GM19463 (cell line): Measurements from ENCODE around the gene ZMYM4.

ENCODE experiments used
- ATAC-seq: cut with Tn5 transposase; IDR thresholded peaks from one replicate; pipeline ENCODE4 v1.9.1; 2021; ENCODE audit warnings: mild to moderate bottlenecking, moderate library complexity; ENCODE audit not compliant: unreplicated experiment

The ZMYM4 gene

DNA sequence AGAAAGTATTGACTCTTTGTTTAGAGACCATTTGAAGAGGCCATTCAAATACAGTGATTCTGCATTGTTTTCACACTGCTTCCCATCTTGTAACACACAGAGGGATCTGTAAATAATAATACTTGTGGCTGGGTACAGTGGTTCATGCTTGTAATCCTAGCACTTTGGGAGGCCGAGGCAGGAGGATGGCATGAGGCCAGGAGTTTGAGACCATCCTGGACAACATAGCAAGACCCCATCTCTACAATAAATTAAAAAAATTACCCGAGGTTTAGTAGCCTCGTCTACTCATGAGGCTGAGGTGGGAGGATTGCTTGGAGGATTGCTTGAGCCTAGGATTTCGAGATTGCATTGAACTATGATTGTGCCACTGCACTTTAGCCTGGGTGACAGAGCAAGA, 5.7 kb downstream of the ZMYM4 start:
- ATAC-seq = no peak

DNA sequence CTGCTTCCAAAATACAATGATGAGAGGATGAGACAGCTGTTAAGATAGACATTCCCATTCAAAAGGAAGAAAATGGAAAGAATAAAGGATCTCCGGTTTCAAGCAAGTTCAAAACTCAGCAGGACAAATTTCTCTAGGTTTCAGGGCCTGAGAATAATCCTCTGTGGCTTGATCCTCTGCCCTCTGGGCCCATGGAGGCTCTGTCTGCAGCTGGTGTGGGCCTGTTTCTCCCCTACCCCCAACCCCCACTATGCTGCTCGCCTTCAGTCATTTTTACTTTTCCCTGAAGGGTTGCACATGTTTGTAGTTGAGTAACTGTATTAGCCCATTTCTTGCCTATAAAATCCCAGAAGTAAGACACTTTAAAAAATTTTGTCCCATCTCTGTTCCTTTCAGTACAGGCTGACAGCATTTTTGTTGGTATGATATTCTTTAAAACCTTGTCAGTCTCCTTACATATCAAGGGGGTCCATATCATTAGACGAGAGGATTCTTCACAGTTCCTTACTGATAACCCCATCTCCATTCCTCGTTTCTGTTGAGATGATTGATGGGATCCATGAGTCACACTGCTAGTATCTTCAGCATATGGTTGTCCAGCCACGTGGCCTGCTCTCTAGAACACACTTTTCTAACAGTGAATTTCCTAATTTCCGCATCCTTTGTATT, 10.5 kb downstream of the ZMYM4 start:
- ATAC-seq = no peak

DNA sequence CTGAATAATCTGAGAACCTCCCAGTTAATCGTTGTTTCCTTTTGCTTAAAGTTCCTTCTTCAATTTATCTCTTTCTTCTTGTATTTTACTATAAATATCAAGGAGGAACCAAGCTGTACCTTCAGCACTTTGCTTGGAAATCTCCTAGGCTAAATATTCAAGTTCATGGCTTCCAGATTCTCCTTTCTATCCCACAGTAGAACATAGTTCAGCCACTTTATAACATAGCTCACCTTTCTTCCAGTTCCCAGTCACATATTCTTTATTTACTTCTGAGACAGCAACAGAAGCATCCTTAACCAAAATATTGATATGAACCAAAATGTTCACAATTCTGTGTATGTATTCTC, 11.0 kb downstream of the ZMYM4 start:
- ATAC-seq = no peak

DNA sequence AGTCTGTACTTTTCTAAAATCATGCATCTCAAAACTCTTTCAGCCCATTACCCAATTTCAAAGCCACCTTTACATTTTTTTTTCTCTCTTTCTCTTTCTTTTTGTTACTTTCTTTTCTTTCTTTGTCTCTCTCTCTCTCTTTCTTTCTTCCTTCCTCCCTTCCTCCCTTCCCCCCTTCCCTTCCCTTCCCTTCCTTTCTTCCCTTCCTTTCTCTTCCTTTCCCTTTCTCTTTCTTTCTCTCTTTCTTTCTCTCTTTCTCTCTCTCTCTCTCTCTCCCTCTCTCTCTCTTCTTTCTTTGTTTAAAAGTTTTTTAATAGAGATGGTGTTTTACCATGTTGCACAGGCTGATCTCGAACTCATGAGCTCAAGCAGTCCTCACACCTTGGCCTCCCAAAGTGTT, 11.5 kb downstream of the ZMYM4 start:
- no peak for ATAC-seq

DNA sequence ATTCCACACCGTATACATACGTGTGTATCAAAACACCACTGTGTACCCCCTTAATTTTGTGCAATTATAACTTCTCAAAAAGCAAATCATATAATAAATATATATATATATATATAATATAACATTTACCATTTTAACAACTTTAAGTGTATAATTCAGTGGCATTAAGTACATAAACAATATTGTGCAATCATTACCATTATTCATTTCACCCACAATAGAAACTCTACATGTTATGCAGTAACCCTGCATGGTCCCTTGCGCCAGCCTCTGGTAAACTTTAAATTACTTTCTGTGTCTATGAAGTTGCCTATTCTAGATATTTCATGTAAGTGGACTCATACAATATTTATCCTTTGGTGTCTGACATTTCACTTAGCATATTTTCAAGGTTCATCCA, 13.1 kb downstream of the ZMYM4 start:
- ATAC-seq = no peak

DNA sequence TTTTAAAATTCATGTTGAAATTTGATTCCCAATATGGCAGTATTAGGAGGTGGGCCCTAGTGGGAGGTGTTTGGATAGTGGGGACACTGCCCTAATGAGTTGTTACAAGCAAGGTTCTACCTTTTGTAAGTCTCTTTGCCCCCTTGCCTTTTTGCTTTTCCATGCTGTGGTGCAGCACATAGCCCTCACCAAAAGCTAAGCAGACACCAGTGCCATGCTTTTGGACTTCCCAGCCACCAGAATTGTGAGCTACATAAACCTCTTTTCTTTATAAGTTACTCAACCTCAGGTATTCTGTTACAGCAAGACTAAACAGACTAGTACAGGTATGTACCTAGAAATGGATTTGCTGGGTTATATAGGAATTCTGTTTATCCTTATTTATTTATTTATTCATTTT, 13.7 kb downstream of the ZMYM4 start:
- no peak for ATAC-seq

DNA sequence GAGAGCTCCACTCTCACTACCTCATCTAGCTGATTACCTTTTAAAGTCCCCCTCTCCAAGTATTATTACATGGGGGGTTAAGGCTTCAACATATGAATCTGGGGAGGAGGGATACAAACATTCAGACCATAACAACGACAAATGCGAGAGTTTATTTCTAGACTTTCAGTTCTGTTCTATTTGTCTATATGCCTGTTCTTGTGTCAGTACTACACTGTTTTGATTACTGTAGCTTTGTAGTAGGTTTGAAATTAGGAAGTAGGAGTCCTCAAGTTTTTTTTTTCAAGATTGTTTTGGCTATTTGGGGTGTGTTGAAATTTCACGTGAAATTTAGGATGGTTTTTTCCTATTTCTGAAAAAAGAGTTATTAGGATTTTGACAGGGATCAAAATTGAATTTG, 16.3 kb downstream of the ZMYM4 start:
- ATAC-seq = no peak

DNA sequence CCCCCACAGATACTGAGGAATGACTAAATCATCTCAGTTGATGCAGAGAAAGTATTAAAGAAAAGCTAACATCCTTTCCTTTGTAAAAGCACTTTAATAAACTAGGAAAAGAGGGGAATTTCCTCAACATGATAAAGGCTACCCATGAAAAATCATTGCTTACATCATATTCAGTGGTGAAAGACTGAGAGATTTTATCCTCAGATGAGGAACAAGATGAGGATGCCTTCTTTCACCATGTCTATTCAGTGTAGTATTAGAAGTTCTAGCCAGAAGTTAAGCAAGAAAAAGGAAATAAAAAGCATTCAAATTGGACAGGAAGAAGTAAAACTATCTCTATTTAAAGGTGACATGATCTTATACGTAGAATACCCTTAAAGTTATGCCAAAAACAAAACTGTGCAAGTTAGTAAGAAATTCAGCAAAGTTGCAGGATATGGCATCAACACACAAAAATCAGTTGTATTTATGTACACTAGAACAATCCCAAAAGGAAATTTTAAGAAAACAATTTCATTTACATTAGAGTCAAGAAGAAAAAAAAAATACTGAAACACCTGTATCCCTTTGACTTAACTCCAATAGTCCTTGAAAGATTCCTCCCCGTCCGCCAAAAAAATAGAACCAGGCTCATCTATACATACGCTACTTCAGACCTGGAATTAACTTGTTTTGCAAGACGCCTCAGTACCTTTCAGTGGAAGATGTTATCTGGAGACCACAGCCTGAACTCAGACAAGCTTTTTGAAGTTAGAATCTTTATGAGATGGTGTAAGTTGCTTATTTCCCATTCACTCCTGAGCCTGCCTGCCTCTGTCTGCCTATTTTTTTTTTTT, 17.5 kb downstream of the ZMYM4 start:
- no peak for ATAC-seq

DNA sequence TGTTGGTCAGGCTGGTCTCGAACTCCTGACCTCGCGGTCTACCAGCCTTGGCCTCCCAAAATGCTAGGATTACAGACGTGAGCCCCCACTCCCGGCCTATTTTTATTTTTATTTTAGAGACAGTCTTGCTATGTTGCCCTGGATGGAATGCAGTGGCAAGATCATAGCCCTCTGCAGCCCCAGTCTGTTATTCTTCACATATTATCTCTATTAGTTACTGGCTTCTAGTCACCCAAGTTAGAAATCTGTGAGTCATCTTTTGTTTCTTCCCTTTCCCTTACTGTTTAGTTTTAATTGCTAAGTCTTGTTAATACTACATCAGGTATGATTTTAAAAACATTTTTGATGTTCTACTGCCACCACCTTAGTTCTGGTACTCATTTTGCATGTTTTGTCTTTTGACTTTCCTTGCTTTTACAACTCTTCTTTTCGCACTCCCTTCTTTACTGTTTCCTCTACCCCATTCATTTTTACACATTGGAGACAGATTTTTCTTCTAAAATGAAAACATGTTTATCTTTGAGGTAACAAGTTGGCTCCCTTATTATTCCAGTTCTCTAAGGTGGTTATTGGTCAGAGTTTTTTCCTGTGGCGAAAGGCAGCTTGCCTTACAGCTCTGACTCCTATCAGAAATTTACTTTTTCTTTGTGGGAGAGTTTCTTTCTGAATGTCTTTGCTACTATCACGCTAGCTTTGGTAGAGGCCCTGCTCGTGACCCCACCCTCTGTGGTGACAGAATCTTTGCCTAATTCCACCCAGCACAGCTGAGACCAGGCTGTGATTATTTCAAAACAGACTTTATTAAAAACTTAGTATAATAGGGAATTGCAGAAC, 19.5 kb downstream of the ZMYM4 start:
- ATAC-seq = no peak

DNA sequence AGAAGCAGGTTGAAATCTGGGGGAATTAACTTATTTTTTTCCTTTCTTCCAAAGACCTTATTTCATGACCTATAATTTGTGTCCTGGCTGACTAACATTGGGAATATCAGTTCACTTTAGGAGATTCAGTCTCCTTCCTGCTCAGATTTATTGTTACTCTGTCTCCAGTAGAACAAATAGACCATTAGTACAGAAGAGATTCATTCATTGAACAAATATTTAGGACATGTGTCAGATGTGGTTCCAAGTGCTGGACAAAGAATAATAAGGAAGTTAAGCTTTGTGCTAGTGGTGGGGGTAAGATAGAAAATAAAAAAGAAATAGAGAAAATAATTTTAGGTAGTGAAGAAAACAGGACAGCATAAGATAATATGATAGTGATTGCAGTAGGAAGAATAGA, 20.3 kb downstream of the ZMYM4 start:
- no peak for ATAC-seq

DNA sequence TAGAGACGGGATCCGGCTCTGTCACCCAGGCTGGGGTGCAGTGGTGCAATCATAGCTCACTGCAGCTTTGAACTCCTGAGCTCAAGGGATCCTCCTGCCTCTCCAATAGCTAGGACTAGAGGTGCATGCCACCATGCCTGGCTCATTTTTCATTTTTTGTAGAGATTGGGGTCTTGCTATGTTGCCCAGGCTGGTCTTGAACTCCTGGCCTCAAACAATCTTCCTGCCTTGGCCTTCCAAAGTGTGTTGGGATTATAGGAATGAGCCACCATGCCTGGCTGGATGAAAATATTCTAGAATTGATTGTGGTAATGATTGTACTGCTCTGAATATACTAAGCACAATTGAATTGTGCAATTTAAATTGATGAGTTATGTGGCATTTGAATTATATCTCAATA, 21.9 kb downstream of the ZMYM4 start:
- ATAC-seq = no peak

DNA sequence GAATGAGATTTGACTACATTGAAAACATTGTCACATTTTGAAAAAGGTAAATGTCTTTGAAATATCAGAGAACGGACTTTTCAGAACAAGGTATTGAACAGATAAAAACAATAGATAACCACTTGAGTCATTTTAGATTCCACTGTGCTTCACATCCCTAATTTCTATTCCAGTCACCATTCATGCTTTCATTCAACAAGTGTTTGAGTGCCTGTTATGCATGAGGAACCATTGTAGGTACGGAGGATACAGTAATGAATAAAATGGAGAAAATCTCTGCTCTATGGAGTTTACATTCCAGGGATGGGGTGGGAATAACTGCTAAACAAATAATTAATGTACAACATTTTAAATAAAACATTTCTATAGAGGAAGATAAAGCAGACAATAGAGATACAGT, 26.3 kb downstream of the ZMYM4 start:
- no peak for ATAC-seq

DNA sequence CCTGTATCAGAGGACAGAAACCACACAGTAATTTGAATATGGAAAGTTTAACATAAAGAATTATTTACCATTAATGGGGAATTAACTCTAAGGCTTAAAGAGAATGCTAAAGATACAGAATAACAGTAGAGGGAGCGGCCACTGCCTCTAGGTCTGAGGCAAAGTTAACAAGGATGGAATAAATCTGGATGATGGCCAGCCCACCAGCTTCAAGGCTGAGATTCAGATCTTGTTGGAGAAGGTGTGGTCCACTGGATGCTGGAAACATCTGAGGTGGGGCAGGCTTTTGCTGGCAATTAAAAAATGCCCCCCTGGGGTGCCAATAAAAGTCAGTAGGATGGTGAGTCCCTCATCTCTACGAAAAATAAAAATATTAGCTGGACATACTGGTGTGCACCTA, 29.4 kb downstream of the ZMYM4 start:
- no peak for ATAC-seq

DNA sequence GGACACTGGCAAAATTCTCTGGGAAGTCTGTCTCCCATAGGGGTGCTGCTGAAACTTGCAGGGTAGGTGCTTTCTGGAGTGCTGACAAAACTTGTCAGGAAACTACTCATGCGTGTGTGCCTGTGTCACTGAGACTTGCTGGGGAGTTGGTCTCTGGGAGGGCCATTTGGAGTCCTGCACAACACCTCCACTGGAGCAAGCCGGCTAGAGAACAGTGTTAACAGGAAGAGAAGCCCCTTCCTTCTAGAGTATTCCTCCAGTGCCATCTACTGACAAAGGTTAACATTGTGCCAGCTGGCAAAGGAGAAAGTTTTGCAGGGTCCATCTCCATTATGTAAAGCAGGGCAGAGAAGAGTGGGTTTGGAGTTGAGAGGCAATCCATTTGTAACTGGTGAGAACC, 30.0 kb downstream of the ZMYM4 start:
- no peak for ATAC-seq

DNA sequence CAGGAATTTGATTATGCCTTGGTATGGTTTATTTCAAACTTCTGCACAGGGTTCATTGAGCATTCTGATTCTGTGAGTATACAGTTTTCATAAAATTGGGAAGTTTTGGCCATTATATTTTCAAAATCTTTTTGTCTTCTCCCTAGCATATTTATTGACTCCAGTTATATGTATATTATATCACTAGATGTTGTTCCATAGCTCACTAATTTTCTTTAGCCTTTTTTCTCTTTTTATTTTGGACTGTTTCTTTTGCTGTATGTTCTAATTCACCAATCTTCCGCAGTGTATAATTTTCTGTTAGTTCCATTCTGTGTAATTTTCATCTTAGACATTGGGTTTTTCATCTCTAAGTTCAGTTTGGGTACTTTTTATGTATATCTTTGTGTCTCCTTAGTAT, 31.9 kb downstream of the ZMYM4 start:
- no peak for ATAC-seq

DNA sequence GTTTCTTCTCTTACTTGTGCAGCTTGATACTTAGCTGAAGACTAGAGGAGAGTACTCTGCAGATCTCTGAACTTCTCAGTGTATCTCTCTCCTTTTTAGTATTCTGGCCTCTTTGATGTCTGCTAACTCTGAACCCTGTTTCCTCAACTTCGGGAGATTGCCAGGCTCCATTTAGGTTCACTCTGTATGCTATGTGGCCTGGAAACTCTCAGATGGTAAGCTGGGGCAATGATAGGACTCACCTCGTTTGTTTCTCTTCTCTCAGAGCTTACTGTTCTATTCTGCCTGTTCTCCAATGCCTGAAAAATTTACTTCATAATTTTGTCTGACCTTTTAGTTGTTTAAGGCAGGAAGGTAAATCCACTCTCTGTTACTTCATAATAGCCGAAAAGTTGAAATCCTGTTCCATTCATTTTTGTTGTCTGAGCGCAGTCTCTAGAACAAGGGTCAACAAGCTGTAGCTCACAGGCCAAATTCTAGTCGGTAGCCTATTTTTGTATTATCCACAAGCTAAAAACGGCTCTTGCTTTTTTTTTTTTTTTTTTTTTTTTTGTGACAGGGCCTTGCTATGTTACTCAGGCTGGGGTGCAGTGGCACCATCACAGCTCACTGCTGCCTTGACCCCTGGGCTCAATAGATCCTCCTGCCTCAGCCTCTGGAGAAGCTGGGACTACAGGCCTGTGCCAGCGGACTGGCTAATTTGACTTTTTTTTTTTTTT, 33.3 kb downstream of the ZMYM4 start:
- ATAC-seq = no peak

DNA sequence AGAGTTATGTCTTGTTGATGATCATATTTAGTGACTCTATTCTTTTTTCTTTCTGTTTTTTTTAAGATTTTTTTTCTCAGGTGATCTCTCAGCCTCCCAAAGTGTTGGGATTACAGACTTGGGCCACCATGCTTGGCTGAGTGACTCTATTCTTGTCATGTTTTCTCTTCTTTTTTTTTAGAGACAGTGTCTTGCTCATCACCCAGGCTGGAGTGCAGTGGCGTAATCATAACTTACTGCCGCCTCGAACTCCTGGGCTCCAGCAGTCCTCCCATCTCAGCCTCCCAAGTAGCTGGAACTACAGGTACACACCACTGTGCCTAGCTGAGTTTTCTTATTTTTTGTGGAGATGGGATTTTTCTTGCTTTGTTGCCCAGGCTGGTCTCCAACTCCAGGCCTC, 36.9 kb downstream of the ZMYM4 start:
- ATAC-seq = no peak

DNA sequence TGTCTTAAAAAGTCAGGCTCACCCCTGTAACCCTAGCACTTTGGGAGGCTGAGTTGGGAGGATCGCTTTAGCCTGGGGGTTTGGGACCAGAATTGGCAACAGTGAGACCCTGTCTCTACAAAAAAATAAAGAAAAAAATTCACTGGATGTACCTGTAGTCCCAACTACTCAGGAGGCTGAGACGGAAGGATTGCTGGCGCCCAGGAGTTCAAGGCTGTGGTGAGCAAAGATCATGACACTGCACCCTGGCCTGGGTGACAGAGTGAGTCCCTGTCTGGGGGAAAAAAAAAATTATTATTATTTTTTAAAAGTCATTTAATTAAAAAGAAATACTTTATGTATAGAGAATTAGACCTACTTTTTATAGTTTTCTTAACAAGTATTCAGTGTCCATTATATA, 47.1 kb downstream of the ZMYM4 start:
- ATAC-seq = no peak

DNA sequence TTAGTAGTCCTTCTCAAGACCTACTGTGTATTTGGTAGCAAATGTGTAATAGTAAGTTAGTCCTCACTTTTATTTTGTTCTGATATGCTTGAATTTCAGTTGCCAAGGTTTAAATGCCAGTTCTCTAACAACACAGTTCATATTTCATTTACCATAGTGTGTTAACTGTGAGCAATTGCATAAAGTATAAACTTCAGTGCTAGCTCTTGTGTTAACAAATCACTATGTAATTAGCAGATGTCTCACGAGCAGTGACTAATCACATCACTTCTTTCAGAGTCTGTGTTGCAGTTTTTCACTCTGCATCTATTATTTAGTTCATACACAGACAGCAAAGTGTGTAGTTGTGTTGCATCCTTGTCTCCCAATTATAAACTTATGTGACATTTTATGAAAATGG, 47.8 kb downstream of the ZMYM4 start:
- no peak for ATAC-seq

DNA sequence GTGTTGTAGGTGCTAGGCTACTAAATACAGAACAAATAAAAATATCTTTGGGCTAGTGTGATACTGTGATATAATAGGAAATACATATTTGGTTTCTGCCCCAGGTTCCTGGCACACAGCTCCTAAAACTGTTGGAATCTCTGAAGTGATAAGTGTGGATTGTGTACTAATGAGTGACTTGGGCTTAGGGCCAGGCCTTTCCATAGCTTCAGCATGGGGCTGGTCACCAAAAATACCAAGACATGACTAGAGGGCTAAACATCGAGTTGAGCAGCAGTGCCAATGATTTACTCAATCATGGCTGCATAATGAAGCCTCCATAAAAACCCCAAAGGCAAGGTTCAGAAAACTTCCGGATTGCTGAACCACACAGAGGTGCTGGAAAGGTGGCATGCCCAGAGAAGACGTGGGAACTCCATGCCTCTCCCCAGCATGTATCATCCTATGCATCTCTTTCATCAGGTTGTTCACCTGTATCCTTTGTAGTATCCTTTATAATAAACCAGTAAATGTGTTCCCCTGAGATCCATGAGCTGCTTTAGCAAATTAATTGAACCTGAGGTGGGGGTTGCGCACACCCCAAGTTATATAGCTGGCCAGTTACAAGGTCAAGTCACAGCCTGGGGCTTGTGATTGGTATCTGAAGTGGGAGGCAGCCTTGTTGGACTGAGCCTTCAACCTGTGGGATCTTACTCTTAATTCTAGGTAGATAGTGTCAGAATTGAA, 51.6 kb downstream of the ZMYM4 start:
- ATAC-seq = no peak

DNA sequence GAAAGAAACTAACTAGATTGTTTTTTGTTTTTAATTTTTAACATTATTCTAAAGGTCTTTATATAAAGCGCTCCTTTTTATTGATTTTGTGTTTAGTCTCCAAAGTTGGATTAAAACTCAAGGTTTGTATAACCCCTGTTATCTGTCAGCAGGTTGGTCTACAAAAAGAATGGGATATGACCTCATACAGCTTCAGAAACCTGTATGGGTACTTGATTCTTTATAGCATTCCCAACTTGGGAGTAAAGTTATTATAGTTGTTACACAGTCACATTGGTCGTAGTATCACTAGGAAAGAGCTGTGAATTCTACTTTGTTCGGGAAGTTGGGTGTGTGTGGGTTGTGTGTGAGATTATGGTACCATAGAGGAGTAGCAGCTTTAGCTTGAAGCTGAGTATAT, 52.4 kb downstream of the ZMYM4 start:
- ATAC-seq = no peak
